ENCODE results near the gene FAM240A. TPM values are rescaled to one million over a fixed set of nuclear protein-coding genes. Genes with fewer than 3 reads are reported as not detected.

Gene FAM240A
- total RNA-seq, 1 experiment from 2014 or later: not detected

- DNase-seq (ENCODE audit: low read depth, low spot score): no peak
- no peak overlapping the region for H3K27ac ChIP-seq (ENCODE audit: low read depth, low read length)
- RAD21 ChIA-PET (ENCODE audit: low non-redundant PET in 1 of 2, low total read pairs in 2 of 2, uncharacterized antibody in 2 of 2, unreplicated experiment in 2 of 2): no interaction called here
These were observed 46.7 kb upstream of the FAM240A start for GRCh38 chr3:46565607-46566039.

GRCh38 chr3:46566040-46566641 is 46.2 kb upstream of the FAM240A start, which contains the start of gene LRRC2:
Gene LRRC2, minus strand, starts transcription at chr3:46566302. Its CDS starts 14,711 bp downstream, at chr3:46551591.
- DNase-seq (ENCODE audit: low read depth, low spot score): no peak
- H3K9me3 ChIP-seq (ENCODE audit: control insufficient read depth in 1 of 2, insufficient read depth in 1 of 2, low read depth in 1 of 2, low read length in 2 of 2): no peaks in the 10 kb centered on the region
- no peaks in the 10 kb centered on the region for H3K9me2 ChIP-seq (ENCODE audit: insufficient read depth)
- no peaks in the 10 kb centered on the region for H4K20me1 ChIP-seq (ENCODE audit: insufficient read depth)
- no peaks in the 10 kb centered on the region for H3K4me1 ChIP-seq (ENCODE audit: control insufficient read depth in 1 of 2, insufficient read depth in 2 of 2, low read length in 2 of 2)
- no peaks in the 10 kb centered on the region for H3K27me3 ChIP-seq (ENCODE audit: insufficient read depth, low read length)
- no peak within 1 kb of the TSS for H3K9ac ChIP-seq (ENCODE audit: low read length)
- POLR2A ChIA-PET: no interaction called here
- no peaks in the 10 kb centered on the region for H3K36me3 ChIP-seq (ENCODE audit: control insufficient read depth in 1 of 2, insufficient read depth in 2 of 2, low read length in 2 of 2)
- intact Hi-C loops (cut with micrococcal nuclease): no loop called here
- no peak within 1 kb of the TSS for H3K4me3 ChIP-seq (replicated peaks in 1 of 2; ENCODE audit: low read depth in 1 of 2, low read length in 2 of 2)
- CTCF ChIA-PET: no interaction called here
- no TSS peak for BruUV-seq (replicated peaks)
- H2AFZ ChIP-seq (ENCODE audit: low read depth, low read length, poor library complexity, severe bottlenecking): no peak within 1 kb of the TSS
- H3K79me2 ChIP-seq (ENCODE audit: insufficient read depth, low read length): no peaks in the 10 kb centered on the region
- no peak within 1 kb of the TSS for H3K27ac ChIP-seq (ENCODE audit: low read depth, low read length)
- no peak within 1 kb of the TSS for H3K4me2 ChIP-seq (ENCODE audit: low read length)
- RAD21 ChIA-PET (ENCODE audit: low non-redundant PET in 1 of 2, low total read pairs in 2 of 2, uncharacterized antibody in 2 of 2, unreplicated experiment in 2 of 2): no interaction called here
- no peak for ATAC-seq
- TF ChIP-seq POLR2AphosphoS5 (IDR thresholded peaks at IDR 0.05; ENCODE audit: low read depth, low read length) (no peak), ATF3 (IDR thresholded peaks at IDR 0.05) (no peak), JUND (IDR thresholded peaks at IDR 0.05) (no peak), CBX3 (IDR thresholded peaks at IDR 0.05; ENCODE audit: low read depth) (no peak), SP1 (IDR thresholded peaks at IDR 0.05; ENCODE audit: low read depth) (no peak), SIN3A (IDR thresholded peaks at IDR 0.05; ENCODE audit: low read depth) (no peak), ZFX (IDR thresholded peaks at IDR 0.05) (no peak), YY1 (IDR thresholded peaks at IDR 0.05; ENCODE audit: extremely low read depth, insufficient replicate concordance, low read depth, low read length) (no peak), TCF7L2 (IDR thresholded peaks at IDR 0.05; ENCODE audit: borderline replicate concordance, extremely low read depth, insufficient read depth, insufficient read length) (no peak), MAX (IDR thresholded peaks at IDR 0.05) (no peak), REST (IDR thresholded peaks at IDR 0.05; ENCODE audit: low read depth) (no peak), EZH2phosphoT487 (IDR thresholded peaks at IDR 0.05; ENCODE audit: borderline replicate concordance) (no peak), ELF1 (IDR thresholded peaks at IDR 0.05; ENCODE audit: borderline replicate concordance, low read depth) (no peak)

More at GRCh38 chr3:46565607-46566039, 46.7 kb upstream of the FAM240A start:
- Histone ChIP-seq H2AFZ (ENCODE audit: low read depth, low read length, poor library complexity, severe bottlenecking) (no peak overlapping the region), H3K36me3 (ENCODE audit: control insufficient read depth in 1 of 2, insufficient read depth in 2 of 2, low read length in 2 of 2) (no peaks in the 10 kb centered on the region), H3K79me2 (ENCODE audit: insufficient read depth, low read length) (no peaks in the 10 kb centered on the region), H3K4me3 (replicated peaks in 1 of 2; ENCODE audit: low read depth in 1 of 2, low read length in 2 of 2) (no peak overlapping the region), H3K9ac (ENCODE audit: low read length) (no peak overlapping the region), H4K20me1 (ENCODE audit: insufficient read depth) (no peaks in the 10 kb centered on the region), H3K4me1 (ENCODE audit: control insufficient read depth in 1 of 2, insufficient read depth in 2 of 2, low read length in 2 of 2) (no peaks in the 10 kb centered on the region), H3K9me2 (ENCODE audit: insufficient read depth) (no peaks in the 10 kb centered on the region), H3K9me3 (ENCODE audit: control insufficient read depth in 1 of 2, insufficient read depth in 1 of 2, low read depth in 1 of 2, low read length in 2 of 2) (no peaks in the 10 kb centered on the region), H3K27me3 (ENCODE audit: insufficient read depth, low read length) (no peaks in the 10 kb centered on the region), H3K4me2 (ENCODE audit: low read length) (no peak overlapping the region)
- ChIA-PET POLR2A (no interaction called here), CTCF (interaction anchor here (1.1 kb wide), 1 partner anchor 77 kb away, joined by 3 read pairs; no protein-coding TSS in a partner anchor)
- no TSS peak for BruUV-seq (replicated peaks)
- TF ChIP-seq EGR1 (IDR thresholded peaks at IDR 0.05; ENCODE audit: low read depth) (no peak), POLR2A (IDR thresholded peaks at IDR 0.05; ENCODE audit: borderline replicate concordance, extremely low read depth, insufficient read depth, insufficient read length) (no peak), TCF7L2 (IDR thresholded peaks at IDR 0.05; ENCODE audit: borderline replicate concordance, extremely low read depth, insufficient read depth, insufficient read length) (no peak), SIN3A (IDR thresholded peaks at IDR 0.05; ENCODE audit: low read depth) (no peak), EZH2 (IDR thresholded peaks at IDR 0.05) (no peak), ATF3 (IDR thresholded peaks at IDR 0.05) (no peak), SRF (IDR thresholded peaks at IDR 0.05; ENCODE audit: low read depth) (no peak), POLR2AphosphoS5 (IDR thresholded peaks at IDR 0.05; ENCODE audit: low read depth, low read length) (no peak), ELF1 (IDR thresholded peaks at IDR 0.05; ENCODE audit: borderline replicate concordance, low read depth) (no peak), EZH2phosphoT487 (IDR thresholded peaks at IDR 0.05; ENCODE audit: borderline replicate concordance) (no peak)
- no peak for ATAC-seq
- intact Hi-C loops (cut with micrococcal nuclease): no loop called here
